HFFc6 (cell line): ENCODE results near the gene NAB1. TPM values are rescaled to one million over a fixed set of nuclear protein-coding genes. Genes with fewer than 3 reads are reported as not detected.
"Not testable (repeated sequence)": the region's sequence is repeated elsewhere in the genome, so short reads cannot be mapped to it uniquely, and the experiment has no call there.

Source experiments
- DNase-seq: peaks from one replicate; pipeline ENCODE4 v3.0.0-alpha.2; 2018
- H3K27ac Mint-ChIP-seq: 2 replicates; pipeline ENCODE4 v1.8.0; 2020; ENCODE audit warnings: mild to moderate bottlenecking, mixed read lengths
- H3K27me3 Mint-ChIP-seq: 2 replicates; pipeline ENCODE4 v1.8.0; 2021; ENCODE audit warnings: mild to moderate bottlenecking, moderate library complexity, mixed read lengths; ENCODE audit not compliant: insufficient read depth
- H3K36me3 Mint-ChIP-seq: 2 replicates; pipeline ENCODE4 v1.8.0; 2021; ENCODE audit warnings: low read depth, mixed read lengths
- H3K4me1 Mint-ChIP-seq: 2 replicates; pipeline ENCODE4 v1.8.0; 2020; ENCODE audit warnings: low read depth, mixed read lengths
- H3K4me3 Mint-ChIP-seq: 2 replicates; pipeline ENCODE4 v1.8.0; 2020; ENCODE audit warnings: mild to moderate bottlenecking, moderate library complexity, mixed read lengths
- H3K9me3 Mint-ChIP-seq: 2 replicates; pipeline ENCODE4 v1.8.0; 2020; ENCODE audit warnings: mild to moderate bottlenecking, mixed read lengths
- total RNA-seq, 6 experiments: library from RNA; stranded (reverse); fragmentation: NEBNext Ultra II Directional; extraction: Animal tissue kit (Norgen Biotek cat#: 25700); gene quantifications; 2 replicates in 1 of 6; 3 replicates in 5 of 6; pipeline ENCODE4 v1.2.3, GENCODE V29; 2021
- TF ChIP-seq, protein P1 (sequence below): fragments of 200-600 bp; sonication (generic); IDR thresholded peaks from 2 replicates; pipeline ENCODE4 v1.5.0; 2021; ENCODE audit warnings: antibody characterized with exemption, mild to moderate bottlenecking

Gene NAB1
- total RNA-seq, 6 experiments from 2014 or later: 14.3 to 30.1 (median 25.5) TPM

DNA sequence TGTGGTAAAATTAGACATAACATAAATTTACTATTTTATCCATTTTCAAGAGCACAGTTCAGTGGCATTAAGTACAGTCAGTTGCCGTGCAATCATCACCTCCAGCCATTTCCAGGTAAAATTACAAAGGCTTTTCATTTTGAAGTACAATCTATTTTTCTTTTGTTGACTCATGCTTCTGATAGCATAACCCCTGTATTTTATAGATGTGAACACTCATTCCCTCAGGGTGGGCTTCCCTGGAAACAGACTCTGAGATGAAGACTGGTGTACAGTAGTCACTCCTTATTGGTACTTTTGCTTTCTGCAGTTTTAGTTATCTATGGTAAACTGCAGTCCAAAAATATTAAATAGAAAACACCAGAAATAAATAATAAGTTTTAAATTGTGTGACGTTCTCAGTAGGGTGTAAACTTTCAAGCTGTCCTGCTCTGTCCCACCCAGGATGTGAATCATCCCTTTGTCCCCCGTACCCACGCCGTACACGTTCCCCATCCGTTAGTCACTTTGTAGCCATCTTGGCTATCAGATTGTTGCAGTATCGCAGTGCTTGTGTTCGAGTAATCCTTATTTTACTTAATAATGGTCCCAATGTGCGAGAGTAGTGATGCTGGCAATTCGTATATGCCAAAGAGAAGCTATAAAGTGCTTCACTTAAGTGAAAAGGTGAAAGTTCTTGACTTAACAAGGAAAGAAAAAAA, 41.1 kb upstream of the NAB1 start:
- H3K9me3 Mint-ChIP-seq: no peaks in the 10 kb centered on the region
- H3K27me3 Mint-ChIP-seq: peaks cover 2% of the 10 kb centered on the region
- peaks cover 30% of the 10 kb centered on the region; the same call in 1 of the 2 replicates for H3K4me1 Mint-ChIP-seq
- peak overlapping the region; percentile 23; the same call in 1 of the 2 replicates for H3K4me3 Mint-ChIP-seq
- no peak for DNase-seq
- TF ChIP-seq, protein P1, sequence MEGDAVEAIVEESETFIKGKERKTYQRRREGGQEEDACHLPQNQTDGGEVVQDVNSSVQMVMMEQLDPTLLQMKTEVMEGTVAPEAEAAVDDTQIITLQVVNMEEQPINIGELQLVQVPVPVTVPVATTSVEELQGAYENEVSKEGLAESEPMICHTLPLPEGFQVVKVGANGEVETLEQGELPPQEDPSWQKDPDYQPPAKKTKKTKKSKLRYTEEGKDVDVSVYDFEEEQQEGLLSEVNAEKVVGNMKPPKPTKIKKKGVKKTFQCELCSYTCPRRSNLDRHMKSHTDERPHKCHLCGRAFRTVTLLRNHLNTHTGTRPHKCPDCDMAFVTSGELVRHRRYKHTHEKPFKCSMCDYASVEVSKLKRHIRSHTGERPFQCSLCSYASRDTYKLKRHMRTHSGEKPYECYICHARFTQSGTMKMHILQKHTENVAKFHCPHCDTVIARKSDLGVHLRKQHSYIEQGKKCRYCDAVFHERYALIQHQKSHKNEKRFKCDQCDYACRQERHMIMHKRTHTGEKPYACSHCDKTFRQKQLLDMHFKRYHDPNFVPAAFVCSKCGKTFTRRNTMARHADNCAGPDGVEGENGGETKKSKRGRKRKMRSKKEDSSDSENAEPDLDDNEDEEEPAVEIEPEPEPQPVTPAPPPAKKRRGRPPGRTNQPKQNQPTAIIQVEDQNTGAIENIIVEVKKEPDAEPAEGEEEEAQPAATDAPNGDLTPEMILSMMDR: no peak
- H3K27ac Mint-ChIP-seq: peak overlapping the region; percentile 72; the same call in 1 of the 2 replicates
- H3K36me3 Mint-ChIP-seq: no peaks in the 10 kb centered on the region; the same call in 1 of the 2 replicates

DNA sequence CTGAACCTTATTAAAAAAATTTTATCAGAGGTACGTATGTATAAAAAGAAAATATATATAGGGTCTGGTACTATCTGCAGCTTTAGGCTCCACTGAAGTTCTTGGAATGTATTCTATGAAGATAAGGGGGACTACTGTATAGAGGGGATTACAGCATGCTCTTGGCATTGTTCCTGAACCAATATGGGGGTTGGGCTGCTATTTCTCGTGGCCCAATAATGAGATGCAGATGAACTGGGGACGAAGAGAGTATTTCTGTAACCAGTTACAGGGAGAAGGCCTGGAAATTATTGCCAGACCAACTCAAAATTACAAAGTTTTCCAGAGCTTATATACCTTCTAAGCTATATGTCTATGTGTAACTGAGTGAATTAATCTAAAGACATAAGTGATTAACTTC, 40.0 kb upstream of the NAB1 start:
- not testable (repeated sequence) for H3K9me3 Mint-ChIP-seq, H3K36me3 Mint-ChIP-seq, H3K27me3 Mint-ChIP-seq, H3K4me3 Mint-ChIP-seq, DNase-seq, H3K27ac Mint-ChIP-seq
- peaks cover 30% of the 10 kb centered on the region; the same call in 1 of the 2 replicates for H3K4me1 Mint-ChIP-seq

DNA sequence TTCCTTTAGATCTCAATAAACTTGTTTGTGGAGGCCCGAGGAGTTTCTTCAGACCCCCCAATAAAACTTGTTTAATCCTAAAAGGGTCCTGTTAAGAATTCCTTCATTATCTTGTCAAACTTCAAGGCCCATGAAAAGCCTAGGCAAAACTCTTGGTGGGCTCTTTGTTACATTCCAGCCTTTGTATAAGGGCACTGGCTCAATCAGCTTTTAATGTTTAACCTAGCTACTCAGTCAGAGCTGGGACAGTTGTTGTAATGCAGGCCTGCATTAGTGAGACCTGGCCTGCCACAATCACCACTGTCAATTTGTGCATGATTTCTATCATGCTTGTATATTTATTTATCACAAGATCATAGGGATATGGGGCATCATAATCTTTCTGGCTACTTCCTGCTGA, 39.5 kb upstream of the NAB1 start:
- H3K9me3 Mint-ChIP-seq, H3K36me3 Mint-ChIP-seq, H3K4me3 Mint-ChIP-seq, DNase-seq, H3K27me3 Mint-ChIP-seq, H3K27ac Mint-ChIP-seq: not testable (repeated sequence)
- H3K4me1 Mint-ChIP-seq: peaks cover 30% of the 10 kb centered on the region; the same call in 1 of the 2 replicates

DNA sequence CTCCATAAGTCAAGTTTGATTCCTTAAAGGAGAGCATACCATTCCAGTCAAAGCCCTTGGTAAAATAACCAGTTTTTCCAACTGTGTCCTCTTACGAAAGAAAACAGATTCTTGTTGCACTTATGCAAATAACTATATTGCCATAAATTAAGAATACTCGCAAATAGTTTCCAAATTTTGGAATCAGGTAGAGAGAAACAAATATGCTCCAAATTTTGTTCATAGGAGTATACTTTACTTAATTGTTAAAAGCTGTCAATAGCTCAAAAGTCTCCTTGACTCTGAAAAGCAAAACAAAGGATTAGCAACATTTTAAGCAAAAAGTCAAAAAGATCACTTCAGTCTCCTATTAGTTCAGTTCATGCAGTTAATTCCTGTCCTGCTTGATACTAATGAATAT, 38.4 kb upstream of the NAB1 start:
- H3K27me3 Mint-ChIP-seq, H3K36me3 Mint-ChIP-seq, DNase-seq, H3K4me3 Mint-ChIP-seq, H3K27ac Mint-ChIP-seq, H3K9me3 Mint-ChIP-seq: not testable (repeated sequence)
- H3K4me1 Mint-ChIP-seq: peaks cover 30% of the 10 kb centered on the region; the same call in 1 of the 2 replicates

DNA sequence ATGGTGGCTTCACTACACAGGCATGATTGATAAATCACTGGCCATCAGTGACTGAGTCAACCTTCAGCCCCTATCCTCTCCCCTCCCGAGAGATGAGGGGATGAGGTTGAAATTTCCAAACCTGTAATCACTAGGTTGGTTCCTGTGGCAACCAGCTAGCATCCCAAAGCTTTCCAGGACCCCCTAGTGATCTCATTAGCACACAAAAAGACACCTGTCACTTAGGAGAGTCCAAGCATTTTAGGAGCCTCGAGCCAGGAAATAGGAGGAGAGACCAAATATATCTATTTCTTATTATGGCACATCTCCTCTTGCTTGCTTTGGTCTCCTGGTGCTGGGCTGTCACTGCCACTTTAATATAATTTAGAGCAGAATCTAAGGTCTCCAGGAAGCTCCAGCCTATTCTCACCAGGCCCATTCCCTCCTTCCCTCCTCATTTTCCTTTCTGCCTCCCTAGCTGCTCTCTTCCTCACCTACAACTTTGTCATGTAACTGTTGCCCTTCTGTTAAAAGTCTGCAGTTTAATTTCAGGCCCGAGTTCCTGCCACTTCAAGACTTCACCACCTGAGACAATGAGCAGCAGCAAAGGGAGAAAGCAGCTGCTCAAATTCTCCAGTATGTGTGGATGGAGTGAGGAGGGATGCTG, 33.2 kb upstream of the NAB1 start:
- Mint-ChIP-seq H3K27ac (no peak overlapping the region), H3K36me3 (no peaks in the 10 kb centered on the region; the same call in 1 of the 2 replicates), H3K4me3 (no peak overlapping the region), H3K9me3 (no peaks in the 10 kb centered on the region), H3K4me1 (no peaks in the 10 kb centered on the region), H3K27me3 (peaks cover 2% of the 10 kb centered on the region; the same call in 1 of the 2 replicates)
- no peak for DNase-seq
- TF ChIP-seq, protein P1: no peak

DNA sequence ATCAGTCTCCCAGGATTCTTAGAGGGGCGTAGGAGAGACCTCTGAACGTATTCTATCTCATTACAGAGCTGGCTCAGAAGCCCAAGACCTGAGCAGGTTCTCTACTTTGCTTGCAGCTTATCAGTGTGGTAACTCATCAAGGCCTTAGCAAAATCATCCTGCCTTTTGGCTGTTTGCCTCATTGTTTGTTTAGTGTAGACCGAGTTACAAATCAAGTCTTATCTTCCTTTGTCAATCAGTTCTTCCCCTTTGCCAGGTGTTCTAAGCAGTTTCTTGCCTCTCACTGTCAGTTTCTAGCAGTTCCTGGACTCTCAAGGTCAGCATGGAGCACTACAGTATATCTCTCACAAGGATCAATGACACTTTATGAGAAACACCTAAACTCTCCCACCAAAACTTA, 30.9 kb upstream of the NAB1 start:
- TF ChIP-seq, protein P1: no peak
- no peaks in the 10 kb centered on the region for H3K36me3 Mint-ChIP-seq
- H3K4me1 Mint-ChIP-seq: no peaks in the 10 kb centered on the region
- no peak overlapping the region for H3K27ac Mint-ChIP-seq
- DNase-seq: no peak
- H3K4me3 Mint-ChIP-seq: no peak overlapping the region
- no peaks in the 10 kb centered on the region for H3K9me3 Mint-ChIP-seq
- peaks cover 2% of the 10 kb centered on the region; the same call in 1 of the 2 replicates for H3K27me3 Mint-ChIP-seq

DNA sequence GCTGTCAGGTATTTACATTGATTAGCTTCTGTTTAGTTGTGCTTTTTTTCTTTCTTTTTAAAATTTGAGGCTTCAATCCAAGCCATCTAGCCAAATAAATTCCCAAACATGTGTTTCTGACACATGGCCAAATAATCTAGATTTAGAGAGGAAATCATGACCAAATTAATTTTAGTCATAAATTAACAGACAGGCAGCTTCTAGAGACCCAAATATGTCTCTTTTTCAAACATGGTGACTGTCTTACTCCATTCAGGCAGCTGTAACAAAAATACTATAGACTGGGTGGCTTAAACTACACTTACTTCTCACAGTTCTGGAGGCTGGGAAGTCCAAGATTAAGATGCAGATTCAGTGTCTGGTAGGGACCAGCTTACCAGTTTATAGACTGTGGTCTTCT, 23.2 kb upstream of the NAB1 start:
- no peaks in the 10 kb centered on the region for H3K9me3 Mint-ChIP-seq

More for the DNA sequence above, 23.2 kb upstream of the NAB1 start:
- Mint-ChIP-seq H3K4me3 (no peak overlapping the region), H3K36me3 (peaks cover 5% of the 10 kb centered on the region; the same call in 1 of the 2 replicates), H3K27ac (no peak overlapping the region), H3K27me3 (no peaks in the 10 kb centered on the region; the same call in 1 of the 2 replicates), H3K4me1 (peaks cover 25% of the 10 kb centered on the region)
- TF ChIP-seq, protein P1: no peak
- no peak for DNase-seq
